GM13977 (cell line): ENCODE measurements around the gene NHS.

Experiments used
- DNase-seq: peaks from one replicate; pipeline ENCODE4 v3.0.0; 2012; ENCODE audit warnings: low spot score
- in situ Hi-C: fragments of 300-500 bp; cut with MboI; formaldehyde crosslinking; loops from one replicate; pipeline ENCODE4 v1.12.0; 2022; ENCODE audit warnings: low sequenced_read_pairs, low pct_unique_long_range_greater_than_20kb, mixed read lengths, inconsistent platforms; ENCODE audit not compliant: unreplicated experiment
- TF ChIP-seq, protein P1 (sequence below): IDR thresholded peaks from 2 replicates; pipeline ENCODE4 v1.5.1; 2012; ENCODE audit warnings: mild to moderate bottlenecking, control low read depth; ENCODE audit not compliant: insufficient read depth; ENCODE audit errors: extremely low read depth, missing control alignments

The NHS gene

DNA sequence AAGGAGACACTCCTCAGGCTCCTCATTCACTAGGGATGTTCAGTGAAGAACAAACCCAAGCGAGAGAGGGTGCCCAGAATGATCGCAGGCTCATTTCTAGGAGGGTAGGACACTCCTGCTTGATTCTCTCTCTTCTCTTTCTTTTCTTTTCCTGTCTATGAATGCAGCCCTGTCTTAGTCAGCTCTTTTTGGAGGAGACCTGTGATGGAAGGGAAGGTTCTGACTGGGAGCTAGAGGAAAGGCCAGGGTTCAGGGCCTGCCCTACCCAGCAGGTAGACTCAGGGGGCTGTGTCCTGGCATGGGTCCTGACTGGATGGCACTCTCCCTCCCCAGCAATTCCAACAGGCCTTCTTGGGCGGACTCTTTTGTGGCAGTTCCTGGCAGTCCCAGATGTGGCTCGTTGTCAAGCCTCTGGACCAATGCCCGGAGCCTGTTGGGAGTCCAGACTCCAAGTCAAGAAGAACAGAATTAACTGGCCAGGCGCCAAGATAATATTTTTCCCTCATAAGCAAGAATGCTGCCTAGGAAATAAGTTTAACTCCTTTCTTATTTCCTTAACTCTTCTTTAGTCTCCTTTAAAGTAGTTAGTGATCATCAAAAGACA lies 222.9 kb downstream of the NHS start:
- in situ Hi-C loops = no loop called here
- TF ChIP-seq, protein P1, sequence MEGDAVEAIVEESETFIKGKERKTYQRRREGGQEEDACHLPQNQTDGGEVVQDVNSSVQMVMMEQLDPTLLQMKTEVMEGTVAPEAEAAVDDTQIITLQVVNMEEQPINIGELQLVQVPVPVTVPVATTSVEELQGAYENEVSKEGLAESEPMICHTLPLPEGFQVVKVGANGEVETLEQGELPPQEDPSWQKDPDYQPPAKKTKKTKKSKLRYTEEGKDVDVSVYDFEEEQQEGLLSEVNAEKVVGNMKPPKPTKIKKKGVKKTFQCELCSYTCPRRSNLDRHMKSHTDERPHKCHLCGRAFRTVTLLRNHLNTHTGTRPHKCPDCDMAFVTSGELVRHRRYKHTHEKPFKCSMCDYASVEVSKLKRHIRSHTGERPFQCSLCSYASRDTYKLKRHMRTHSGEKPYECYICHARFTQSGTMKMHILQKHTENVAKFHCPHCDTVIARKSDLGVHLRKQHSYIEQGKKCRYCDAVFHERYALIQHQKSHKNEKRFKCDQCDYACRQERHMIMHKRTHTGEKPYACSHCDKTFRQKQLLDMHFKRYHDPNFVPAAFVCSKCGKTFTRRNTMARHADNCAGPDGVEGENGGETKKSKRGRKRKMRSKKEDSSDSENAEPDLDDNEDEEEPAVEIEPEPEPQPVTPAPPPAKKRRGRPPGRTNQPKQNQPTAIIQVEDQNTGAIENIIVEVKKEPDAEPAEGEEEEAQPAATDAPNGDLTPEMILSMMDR = no peak
- DNase-seq = no peak

DNA sequence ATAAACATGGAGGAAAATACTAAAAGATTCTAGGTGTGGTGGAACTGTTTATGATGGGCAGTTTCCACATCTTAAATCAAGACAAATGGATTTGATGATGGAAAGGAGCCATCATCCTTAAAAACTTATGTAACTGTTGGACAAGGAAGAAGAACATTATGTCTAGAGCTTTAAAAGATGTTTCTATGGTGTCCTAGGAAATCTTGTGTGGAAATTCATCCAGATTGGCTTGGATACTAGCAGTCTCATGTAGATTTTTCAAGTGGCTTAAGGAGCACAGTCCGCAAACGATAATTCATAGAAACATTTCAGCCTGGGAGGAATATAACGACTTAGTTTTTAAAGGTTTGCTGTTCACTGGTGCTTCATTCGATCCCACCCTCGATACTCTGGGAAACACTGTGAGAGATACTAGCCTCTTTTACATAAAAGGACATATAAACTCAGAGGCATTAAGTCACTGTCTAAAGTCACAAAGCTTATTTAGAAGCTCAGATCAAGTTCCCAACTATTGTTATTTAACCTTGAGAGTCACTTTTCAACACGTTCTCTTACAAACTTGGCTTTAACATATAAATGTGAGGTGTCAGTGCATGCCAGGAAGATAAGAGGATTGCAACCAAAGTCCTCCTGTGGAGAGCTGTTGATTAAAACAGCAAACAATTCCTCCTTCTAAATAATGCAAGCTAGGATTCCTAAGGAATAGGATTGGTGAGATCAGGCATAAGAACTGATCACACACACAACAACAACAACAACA lies 226.6 kb downstream of the NHS start:
- no peak for DNase-seq
- TF ChIP-seq, protein P1 = no peak
- in situ Hi-C loops = no loop called here

DNA sequence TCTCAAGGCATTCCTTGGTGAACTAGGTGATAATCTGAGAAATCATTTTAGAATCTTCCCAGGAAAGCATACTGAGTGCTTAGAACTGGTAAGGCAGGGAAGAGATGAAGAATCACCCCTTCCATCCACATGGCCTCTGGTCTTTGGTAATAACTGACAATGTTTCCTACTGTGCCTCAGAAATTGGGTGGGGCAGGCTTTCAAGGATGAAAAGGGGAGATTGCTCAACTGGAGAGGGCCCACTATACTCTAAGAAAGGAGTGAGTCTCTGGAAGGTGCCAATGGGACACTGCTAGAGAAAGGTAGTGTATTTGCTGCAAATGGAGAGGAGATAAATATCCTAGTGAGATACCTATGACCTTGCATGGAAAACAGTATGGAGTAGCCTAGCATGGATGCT lies 227.2 kb downstream of the NHS start:
- in situ Hi-C loops = no loop called here
- DNase-seq = no peak
- TF ChIP-seq, protein P1 = no peak

DNA sequence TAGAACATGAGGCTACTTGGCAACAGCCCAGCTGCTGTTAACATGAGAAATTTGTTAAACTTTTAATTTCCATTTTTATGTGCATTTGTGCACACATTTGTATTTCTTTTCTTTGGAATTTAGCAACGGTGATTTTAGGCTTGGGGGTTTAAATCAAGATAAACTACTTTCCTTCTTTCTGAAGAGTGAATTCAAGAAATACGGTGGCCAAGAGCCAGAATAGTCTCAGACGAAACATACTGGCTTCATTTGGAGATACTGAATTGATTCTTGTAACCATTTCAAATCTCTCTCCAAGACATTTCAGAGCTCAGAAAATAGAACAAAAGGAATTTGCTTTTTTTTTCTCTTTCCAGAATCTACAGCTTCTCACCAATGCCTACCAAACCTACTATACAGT lies 228.2 kb downstream of the NHS start:
- TF ChIP-seq, protein P1 = no peak
- no peak for DNase-seq
- in situ Hi-C loops = no loop called here

DNA sequence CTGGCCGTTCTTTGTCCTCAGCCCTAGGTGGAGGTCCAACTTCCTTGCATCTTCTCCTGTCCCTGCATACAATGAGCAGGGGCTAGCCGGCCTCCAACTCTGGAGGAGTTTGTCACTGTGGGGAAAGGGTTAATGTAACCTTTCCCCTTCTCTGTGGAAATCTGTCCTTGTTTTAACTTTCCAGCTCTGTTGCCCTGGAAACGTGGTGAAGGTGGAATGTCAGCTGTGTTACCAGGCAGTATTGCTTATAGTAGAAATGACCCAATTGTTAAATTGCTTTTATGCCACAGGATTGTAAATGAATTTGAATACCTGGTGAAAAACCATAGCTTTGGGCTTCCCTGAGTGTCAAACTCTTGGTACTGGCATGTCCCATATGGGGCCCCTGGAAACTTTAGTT lies 230.7 kb downstream of the NHS start:
- in situ Hi-C loops = no loop called here
- TF ChIP-seq, protein P1 = no peak
- no peak for DNase-seq

DNA sequence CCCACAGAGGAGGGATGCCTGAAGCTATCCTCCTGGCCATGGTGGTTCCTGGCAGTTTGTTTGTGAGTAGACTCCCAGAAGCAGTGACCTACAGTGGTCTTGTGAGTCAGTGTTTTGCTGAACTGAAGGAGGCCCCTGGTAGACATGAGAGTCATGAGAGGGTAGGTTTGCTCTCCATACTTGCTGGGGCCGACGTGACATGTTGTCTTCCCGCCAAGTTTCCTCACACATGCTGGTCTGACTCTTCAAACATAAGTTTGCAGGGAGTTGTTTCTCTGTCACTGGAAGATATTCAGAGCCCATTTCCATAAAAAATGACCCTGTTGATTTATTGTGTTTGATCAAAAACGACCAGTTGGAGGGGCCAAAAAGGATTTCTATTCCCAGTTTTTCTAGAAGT lies 231.2 kb downstream of the NHS start:
- in situ Hi-C loops = no loop called here
- no peak for DNase-seq
- TF ChIP-seq, protein P1 = no peak
